ENCODE results near the gene DAB2.
"Not testable (repeated sequence)": the region's sequence is repeated elsewhere in the genome, so short reads cannot be mapped to it uniquely, and the experiment has no call there.

Gene DAB2

GRCh38 chr5:39419796-39420195 lies 5.0 kb downstream of the DAB2 start:
- DNase-seq = no peak

- no peak for DNase-seq
Observed at GRCh38 chr5:39417979-39418378, 6.8 kb downstream of the DAB2 start.

GRCh38 chr5:39415201-39415600 lies 9.6 kb downstream of the DAB2 start:
- DNase-seq = no peak

GRCh38 chr5:39414426-39414825 lies 10.4 kb downstream of the DAB2 start:
- no peak for DNase-seq

- no peak for DNase-seq
Observed at GRCh38 chr5:39413771-39414170, 11.0 kb downstream of the DAB2 start.

GRCh38 chr5:39412721-39413394 lies 11.9 kb downstream of the DAB2 start:
- no peak for DNase-seq

- DNase-seq = no peak
Observed at GRCh38 chr5:39411985-39412384, 12.8 kb downstream of the DAB2 start.

GRCh38 chr5:39411061-39411460 lies 13.7 kb downstream of the DAB2 start:
- peak; percentile 39 for DNase-seq

GRCh38 chr5:39409033-39409432 lies 15.7 kb downstream of the DAB2 start:
- DNase-seq = no peak

GRCh38 chr5:39405083-39405843 lies 19.5 kb downstream of the DAB2 start:
- DNase-seq = no peak

GRCh38 chr5:39403761-39404160 lies 21.0 kb downstream of the DAB2 start:
- DNase-seq = not testable (repeated sequence)

GRCh38 chr5:39402140-39402539 lies 22.6 kb downstream of the DAB2 start:
- not testable (repeated sequence) for DNase-seq

- DNase-seq = no peak
Observed at GRCh38 chr5:39400713-39401578, 23.8 kb downstream of the DAB2 start.

- peak; percentile 94 for DNase-seq
Observed at GRCh38 chr5:39399135-39400036, 25.4 kb downstream of the DAB2 start.

GRCh38 chr5:39396843-39397242 lies 27.9 kb downstream of the DAB2 start:
- no peak for DNase-seq

GRCh38 chr5:39395521-39395920 lies 29.3 kb downstream of the DAB2 start:
- DNase-seq = no peak

- peak; percentile 78 for DNase-seq
Observed at GRCh38 chr5:39394946-39395345, 29.8 kb downstream of the DAB2 start.

GRCh38 chr5:39390945-39391344 lies 33.8 kb downstream of the DAB2 start:
- DNase-seq = no peak

GRCh38 chr5:39387293-39387692 lies 37.5 kb downstream of the DAB2 start:
- DNase-seq = no peak

GRCh38 chr5:39384271-39384670 lies 40.5 kb downstream of the DAB2 start:
- DNase-seq = no peak

GRCh38 chr5:39381376-39381775 lies 43.4 kb downstream of the DAB2 start:
- no peak for DNase-seq

GRCh38 chr5:39379693-39380092 lies 45.1 kb downstream of the DAB2 start:
- no peak for DNase-seq

Measured in NCI-H226 (cell line).